Activated CD4-positive, CD25-positive, alpha-beta regulatory T cell (primary cell): Measurements from ENCODE around the gene BPIFA2.
"Not testable (repeated sequence)": the region's sequence is repeated elsewhere in the genome, so short reads cannot be mapped to it uniquely, and the experiment has no call there.

Source experiments
- DNase-seq, 4 experiments: peaks; one replicate each; lab custom pipeline; 2025; lab: John Stamatoyannopoulos, UW

Gene BPIFA2, protein sequence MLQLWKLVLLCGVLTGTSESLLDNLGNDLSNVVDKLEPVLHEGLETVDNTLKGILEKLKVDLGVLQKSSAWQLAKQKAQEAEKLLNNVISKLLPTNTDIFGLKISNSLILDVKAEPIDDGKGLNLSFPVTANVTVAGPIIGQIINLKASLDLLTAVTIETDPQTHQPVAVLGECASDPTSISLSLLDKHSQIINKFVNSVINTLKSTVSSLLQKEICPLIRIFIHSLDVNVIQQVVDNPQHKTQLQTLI

DNA sequence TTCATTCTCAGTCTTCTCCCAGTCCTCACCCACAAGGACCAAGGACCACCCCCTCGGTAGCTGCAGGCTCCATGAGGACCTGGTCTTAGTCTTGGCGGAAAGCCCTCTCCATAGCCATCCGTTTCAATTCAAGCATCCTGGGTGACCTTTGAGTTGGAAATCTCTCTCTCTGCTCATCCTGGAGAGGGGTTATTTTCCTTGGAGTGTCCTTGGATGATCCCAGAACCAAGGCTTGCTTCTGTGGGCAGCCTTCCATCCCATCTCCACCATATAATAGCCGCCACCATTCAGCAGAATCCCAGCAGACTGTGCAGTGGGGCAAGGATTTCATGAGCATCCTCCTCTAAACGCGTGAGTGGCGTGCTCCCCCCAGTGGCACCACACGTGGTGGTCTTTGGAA is at the start of gene BPIFA2:
Gene BPIFA2 (plus strand): TSS at position 301 of the 400 bp plus-strand sequence. CDS start 987 bp downstream, outside the sequence.
- DNase-seq: no peak

DNA sequence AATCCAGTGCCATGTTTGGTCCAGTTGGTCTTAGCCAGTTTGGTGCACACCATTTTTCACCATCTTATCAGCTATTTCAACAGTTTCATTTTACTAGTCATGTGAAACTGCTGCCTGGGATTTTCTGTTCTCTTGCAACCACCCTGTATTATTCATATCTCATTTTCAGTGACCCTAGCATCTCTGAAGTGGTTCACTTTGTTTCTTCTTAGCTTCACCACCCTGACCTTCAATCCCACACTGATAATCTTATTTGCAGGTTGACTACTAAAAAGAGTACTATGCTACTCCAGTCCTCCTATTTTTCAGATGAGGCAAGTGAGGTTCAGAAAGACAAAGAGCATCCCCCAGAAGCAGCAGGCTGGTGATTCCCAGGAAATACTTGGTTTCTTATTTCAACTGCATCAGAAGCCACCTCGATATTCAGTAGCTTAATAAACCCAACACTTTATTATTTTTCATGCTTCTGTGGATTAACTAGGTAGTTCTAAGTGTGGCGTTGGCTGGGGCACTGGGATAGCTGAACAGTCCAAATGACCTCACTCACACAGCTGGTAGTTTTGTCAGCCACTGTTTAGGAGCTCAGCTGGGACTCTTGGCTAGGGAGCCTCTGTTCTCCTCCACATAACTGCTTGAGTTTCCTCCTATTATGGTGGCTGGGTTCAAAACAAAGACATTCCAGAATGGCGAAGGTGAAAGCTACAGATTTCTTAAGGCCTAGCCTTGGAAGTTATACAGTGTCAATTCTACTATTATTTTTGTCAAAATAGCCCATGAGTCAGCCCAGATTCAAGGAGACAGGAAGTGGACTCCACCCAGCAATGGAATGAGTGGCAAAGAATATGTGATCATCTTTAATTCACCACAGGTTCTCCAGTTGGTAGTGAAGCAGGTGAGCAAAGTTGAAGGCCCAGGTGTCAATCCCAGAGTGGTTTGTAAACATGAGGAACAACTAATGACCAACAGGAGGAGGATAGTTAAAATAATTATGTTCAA is 47.9 kb upstream of the BPIFA2 start:
- no peak for DNase-seq

DNA sequence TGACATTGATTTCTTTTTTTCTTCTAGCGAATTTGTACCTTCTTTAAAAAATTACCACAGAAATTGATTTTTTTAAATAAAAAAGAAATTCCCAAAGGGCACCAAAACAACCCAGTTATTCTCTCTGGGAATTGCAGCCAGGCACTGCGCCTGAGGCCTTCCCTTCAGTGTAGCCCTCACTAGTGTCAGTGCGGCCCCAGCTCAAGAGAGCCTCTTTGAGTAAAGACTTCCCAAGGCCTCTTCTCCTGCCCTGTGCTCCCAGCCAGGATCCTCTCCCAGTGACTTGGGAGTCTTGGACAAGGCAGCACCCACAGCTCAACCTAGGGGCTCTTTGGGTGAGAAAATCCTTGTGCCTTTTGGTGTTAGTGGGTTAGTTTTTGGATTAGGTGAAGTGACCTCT is 47.0 kb upstream of the BPIFA2 start:
- DNase-seq: no peak

DNA sequence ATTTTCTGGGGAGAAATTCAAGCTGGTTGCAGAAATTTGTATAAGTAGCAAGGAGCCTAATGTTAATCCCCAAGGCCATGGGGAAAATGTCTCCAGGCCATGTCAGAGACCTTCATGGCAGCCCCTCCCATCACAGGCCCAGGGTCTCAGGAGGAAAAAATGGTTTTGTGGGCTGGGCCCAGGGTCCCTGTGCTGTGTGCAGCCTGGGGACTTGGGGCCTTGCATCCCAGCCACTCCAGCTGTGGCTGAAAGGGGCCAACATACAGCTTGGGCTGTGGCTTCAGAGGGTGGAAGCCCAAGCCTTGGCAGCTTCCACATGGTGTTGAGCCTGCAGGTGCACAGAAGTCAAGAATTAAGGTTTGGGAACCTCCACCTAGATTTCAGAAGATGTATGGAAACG is 45.7 kb upstream of the BPIFA2 start:
- DNase-seq: not testable (repeated sequence)

DNA sequence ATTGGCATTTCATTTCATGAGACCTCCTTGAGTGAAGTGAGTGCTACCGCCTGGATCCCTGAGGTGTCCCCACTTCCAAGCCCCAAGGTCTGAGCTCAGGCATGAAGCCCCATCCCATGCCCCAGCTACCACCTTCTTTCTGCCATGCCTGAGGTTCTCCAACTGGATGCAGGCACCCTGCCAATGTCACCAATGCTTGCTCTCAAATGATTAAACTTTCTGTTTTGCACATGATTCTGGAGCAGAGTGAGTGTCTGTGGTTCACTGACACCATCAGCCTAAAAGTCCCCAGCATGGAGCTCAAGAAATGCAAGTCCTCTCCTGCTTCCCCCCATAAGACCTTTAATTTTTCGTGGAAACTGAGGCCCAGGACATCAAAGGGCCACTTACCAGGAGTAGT is 43.7 kb upstream of the BPIFA2 start:
- no peak for DNase-seq

DNA sequence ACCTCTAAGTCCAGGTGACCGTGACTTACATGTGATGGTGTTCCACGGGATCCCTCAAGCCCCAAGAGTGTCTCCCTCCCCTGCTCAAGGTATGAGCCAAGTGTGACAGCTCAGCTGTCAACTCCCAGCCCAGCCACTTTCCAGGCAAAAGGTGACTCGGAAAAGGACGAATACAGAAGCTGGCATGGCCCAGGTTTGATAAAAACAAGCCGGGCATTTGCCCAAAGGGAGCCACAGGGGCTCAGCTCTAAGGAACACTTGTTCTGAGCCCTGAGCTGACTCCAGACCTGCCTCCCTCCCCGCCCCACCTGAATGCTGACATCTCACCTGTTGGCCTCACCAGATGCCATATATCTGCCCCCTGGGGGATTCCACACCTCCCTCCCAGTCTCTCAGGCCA is 43.0 kb upstream of the BPIFA2 start:
- no peak for DNase-seq

DNA sequence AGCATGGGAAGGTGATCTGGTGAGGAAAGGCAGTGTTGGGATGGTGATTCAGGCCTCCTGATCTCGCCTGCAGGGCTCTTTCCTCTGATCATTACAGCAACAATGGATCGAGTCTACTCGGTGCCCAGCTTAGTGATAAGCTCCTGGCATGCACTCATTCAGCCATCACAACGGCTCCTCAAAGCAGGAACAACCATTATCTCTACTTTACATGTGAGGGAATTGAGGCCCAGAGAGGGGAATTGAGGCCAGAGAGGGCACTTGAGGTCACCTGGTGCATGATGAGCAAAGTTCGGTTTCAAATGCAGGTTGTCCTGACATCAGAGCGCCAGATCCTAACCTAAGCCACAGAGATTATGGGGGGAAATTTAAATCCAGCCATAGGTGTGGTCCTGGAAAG is 42.0 kb upstream of the BPIFA2 start:
- DNase-seq: no peak

DNA sequence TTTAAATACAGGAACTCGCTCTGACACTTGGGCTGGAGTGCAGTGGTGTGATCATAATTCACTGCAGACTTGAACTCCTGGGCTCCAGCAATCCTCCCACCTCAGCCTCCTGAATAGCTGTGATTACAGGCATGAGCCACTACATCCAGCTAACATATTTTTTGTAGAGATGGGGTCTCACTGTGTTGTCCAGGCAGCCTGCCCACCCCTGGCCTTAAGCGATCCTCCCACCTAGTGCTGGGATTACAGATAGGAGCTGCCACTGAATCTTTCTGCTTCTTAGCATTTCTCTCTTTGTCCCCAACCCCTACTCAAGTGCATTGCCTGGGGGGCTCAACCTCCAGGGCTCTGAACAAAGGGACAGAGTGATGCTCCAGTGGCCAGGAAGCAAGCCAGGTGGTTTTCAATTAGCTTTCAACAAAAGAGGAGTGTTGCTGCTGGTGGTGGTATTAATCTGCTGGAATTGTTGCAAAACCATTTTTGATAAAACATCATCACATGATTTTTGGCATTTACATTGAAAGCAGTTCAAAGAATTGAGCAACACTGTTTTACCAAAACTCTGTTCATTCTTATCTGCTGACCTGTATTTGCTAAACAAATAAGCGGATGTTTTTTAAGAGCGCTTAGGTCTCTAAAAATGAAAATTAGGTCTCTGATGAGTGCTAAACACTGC is 40.4 kb upstream of the BPIFA2 start:
- no peak for DNase-seq

DNA sequence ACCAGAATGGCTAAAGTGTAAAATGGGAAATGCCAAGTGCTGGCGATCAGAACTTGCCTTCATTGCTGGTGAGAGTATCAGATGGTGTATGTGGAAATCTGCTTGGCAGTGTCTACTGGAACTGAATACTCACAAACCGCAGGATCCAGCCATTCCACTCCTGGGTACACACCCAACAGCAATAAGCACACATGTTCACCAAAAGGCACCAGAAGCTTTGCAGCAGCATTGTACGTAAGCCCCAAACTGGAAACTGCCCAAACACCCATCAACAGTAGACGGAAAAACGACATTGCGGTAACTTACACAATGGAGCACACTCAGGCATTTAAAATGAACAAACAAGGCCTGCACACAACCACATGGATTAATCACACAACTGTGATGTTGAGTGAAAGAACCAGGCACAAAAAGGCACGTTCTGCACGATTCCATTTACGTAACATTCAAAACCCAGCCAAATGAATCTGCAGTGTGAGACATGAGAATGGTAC is 37.3 kb upstream of the BPIFA2 start:
- DNase-seq: no peak

DNA sequence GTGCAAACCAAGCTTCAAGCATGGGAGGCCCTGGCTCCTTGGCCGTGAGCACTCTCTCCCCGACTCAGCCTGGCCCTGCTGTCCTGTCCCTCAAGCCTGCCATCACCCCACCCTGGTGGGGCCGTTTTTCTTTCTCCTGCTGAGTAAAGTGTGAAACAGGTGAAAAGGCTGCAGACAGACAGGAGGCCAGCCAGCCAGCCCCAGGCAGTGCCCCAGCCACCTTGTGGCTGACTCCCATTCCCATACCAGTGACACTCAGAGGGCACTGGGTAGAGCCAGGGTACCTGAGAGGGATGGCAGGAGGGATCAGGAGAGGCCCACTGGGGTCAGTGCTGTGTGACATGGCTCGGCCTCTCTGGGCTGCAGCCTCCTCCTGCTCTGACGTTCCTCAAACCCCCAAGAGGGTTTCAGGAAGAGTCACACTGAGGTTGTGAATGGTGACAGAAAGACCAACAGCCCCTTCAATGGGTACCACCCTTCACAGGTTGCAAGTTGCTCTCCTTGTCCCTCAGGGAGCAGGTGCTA is 35.9 kb upstream of the BPIFA2 start:
- DNase-seq: no peak

DNA sequence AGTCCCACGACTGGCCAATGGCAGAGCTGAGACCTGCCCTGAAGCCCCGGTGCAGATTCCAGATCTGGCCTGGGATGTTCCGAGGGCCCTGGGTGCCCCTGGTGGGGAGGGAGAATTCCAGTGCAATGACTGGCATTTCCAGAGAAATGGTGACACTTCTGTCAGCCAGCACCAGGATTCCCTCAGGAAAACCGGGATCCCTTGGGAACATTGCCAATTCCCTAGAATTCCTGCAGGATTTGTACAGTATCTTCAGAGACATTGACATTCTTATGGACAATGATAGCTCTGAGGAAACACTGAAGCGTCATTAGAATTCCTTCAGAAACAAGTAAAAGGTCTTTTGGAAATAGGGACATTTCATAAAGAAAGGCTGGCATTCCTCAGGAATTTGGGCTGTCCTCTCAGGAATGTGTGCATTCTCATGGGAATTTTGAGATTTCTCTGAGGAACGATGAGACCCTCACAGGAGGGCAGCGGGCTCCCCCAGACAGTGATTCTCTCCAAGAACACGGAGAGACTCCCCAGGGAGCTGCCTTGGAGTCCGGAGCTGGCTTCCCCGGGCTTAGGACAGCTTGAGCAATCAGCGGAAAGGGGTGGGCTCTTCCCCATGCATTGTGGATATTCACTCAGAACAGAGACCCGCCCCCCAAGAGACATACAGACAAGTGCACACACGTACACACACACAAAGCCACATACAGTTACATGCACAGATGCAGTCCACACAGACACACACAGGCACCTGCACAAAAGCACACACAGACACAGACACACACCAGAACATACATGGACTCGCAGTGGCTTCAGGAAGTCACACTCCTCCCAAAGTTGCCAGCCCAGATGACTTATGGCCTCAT is 35.2 kb upstream of the BPIFA2 start:
- DNase-seq: no peak

DNA sequence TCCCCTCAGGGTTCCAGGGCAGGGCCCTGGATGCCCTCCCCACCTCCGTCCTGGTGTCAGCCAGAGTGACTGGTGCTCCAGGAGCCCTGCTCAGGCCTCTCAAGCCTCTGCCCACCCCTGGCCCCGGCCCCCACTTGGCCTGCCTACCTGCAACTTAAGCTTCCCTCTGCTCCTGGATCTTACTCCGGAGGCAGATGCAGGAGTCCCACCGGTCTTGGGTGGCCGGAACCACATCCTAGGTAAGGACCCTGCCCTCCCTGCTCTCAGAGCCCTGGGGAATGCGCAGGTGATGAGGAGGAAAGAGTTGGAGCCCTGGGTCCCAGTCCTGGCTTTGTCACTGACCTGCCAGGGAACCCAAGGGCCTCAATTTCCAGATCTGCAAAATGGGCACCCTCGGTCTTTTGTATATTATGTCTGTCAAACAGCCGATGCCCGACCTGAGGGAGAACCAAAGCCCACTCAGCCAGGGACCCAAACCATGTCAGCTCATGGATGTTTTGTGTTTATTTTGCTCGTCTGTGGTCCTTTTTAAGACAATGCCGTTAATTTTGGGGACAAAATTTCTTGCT is 34.5 kb upstream of the BPIFA2 start:
- DNase-seq: no peak

DNA sequence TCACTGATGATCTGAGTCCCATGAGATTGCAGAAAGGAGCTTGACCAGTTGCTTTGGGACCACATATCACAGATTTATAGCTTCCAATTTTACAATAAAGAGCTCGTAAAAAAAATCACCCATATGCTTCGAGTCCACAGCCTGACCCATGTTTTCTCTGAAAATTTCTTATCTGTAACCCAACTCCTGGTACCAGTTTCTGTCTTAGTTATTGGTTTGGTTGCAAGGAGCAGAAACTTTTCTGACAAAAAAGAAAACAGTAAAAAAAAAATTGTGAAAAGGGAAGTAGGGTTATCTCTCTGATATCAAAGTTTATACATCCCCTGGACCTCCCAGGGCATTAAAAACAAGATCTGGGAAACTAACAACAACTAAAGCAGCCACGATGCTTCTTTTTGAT is 30.8 kb upstream of the BPIFA2 start:
- DNase-seq: no peak

DNA sequence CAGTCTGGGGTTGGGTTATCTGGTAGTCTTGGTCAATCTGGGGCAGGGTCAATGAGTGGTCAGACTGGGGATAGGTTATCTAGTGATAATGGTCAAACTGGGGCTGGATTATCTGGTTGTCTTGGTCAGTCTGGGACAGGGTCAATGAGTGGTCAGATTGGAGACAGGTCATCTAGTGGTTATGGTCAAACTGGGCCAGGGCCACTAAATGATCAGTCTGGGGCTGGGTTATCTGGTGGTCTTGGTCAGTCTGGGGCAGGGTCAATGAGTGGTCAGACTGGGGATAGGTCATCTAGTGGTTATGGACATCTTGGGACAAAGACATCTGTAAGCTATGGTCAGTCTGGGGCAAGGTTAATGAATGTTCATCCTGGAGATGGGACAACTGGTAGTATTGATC is 28.5 kb upstream of the BPIFA2 start:
- DNase-seq: no peak

DNA sequence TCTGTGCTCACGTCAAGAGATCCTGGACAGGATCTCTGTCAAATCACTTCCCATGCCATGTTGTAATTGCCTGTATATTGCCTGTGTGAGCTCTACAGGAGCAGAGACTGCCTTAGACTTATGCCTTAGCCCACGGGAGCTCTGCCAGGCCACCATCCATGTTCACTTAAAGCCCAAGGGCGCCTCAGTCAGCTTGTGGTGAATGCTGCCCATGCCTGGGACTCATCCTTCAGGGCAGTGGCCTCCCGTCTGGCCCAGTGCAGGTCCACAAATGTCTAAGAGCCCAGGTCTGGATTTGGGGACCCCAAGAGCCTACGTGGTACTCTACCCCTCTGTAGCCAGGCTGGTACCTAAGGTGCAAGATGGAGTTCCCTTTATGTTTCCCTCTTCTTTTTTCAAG is 22.4 kb upstream of the BPIFA2 start:
- no peak for DNase-seq

DNA sequence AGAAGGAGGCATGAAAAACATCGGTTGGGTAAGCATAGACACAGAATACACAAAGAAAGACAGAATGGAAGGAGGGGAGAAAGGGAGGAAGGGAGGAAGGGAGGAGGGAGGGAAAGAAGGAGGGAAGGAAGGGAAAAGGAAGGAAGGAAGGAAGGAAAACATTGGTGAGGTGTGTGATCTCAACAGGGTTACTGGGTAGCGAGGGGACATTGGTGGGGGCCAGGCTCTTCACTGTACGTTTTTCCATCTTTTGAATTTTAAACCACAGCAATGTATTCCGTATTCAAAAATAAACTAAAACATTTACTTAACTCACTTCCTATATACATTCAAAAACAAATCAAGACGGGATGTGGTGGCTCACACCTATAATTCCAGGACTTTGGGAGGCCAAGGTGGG is 20.7 kb upstream of the BPIFA2 start:
- DNase-seq: no peak

DNA sequence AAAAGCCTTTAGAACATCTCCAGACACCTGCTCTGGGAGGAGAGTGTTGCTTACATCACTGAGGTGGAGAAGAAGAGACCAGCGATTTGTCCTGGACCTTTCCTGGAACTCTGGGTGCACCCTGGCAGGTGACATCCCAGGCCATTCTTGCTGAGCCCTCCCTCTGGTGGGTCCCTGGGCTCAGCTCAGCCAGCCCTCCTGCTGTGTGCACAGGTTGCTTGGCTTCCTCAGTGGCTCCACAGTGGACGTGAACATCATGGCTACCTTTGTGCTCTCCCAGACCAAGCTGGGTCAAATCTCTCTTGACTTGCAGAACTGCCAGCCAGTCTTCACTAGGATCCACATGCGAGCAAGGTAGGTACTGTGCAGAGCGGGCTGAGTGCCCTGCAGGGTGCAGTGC is 19.9 kb upstream of the BPIFA2 start:
- no peak for DNase-seq

DNA sequence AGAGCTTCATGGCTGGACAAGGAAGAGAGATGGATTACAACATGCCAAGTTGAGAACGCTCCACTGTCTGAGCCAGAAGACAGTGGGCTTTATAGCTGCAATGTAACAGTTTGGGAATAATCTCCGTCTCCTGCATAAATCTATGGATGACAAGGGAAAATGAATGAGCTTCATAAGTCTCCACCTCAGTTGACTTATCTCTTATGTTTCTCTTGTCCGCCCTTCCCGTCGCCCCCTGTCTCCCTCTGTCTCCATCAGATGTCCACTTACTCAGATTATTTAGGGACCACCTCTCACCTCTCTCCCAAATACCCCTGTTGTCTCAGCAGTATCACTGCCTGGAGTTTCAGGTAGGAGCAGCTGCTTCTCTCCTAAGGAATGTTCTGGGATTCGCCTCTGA is 13.7 kb upstream of the BPIFA2 start:
- no peak for DNase-seq

DNA sequence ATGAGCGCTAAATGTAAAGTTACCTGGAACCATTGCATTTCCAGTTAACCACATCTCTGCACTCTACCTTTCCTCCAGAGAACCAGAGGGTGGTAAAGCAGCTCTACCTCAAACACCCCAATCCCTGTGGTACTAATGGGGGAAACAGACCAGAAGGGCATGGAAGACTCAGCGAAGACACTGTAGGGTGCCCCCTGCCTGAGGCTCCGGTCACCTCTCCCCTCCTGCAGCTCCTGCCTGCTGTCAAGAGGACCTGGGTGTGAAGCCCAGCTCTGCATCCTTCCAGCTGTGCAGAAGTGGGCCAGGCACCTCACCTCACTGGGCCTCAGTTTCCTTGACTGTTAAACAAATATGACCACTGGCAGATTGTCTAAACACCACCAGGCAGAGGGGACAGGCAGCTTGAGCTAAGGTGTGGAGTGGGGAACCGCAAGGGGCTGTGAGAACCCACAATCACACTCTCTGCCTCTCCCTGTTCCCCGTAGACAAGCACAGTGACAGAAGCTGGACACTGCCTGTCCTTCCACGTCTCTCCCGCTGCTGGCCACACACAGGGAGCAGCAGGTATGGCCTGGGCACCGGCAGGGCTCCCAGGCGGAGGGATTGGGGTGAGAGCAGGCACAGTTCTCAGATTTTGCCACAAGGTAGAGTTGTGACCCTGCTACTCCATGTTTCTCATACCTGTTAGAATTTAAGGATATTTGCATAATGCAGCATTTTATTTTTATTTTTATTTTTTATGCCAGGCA is 9.1 kb upstream of the BPIFA2 start:
- DNase-seq: no peak

DNA sequence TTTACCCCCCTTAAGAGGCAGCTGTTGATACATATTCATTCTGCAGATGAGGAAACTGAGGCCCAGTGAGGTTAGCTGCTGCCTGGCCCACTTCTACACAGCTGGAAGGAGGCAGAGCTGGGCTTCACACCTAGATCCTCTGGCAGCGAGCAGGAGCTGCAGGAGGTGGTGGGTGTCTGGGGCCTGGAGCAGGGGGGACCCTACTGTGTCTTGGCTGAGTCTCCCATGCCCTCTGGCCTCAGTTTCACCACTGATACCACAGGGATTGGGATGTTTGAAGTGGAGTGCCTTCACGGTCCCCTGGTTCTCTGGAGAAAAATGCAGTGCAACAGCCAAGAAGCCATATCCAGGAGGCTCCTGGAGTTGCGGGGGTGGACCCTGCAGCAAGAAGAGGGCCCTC is 8.2 kb upstream of the BPIFA2 start:
- no peak for DNase-seq
